Left renal cortex interstitium (tissue), 4 donors: ENCODE data around the gene APBB3. TPM values are rescaled to one million over a fixed set of nuclear protein-coding genes. Genes with fewer than 3 reads are reported as not detected.
"Not testable (repeated sequence)": the region's sequence is repeated elsewhere in the genome, so short reads cannot be mapped to it uniquely, and the experiment has no call there.

Experiments used
- DNase-seq, 4 donors: peaks; one replicate each; pipeline ENCODE4 v3.0.0-alpha.2; 2013; ENCODE audit warnings: low read depth in 4 of 4, low spot score in 2 of 4, missing footprints in 1 of 4
- polyA plus RNA-seq, 4 donors: library from polyadenylated mRNA; unstranded; fragments of 120-200 nt; gene quantifications; one replicate each; pipeline ENCODE4 v1.2.1, GENCODE V29; 2013; ENCODE audit not compliant: insufficient read length in 4 of 4

APBB3 gene
- polyA plus RNA-seq, 4 donors: 28.4 to 65.8 (median 41.3) TPM

GRCh38 chr5:140579188-140579747 lies 14.9 kb upstream of the APBB3 start:
- DNase-seq: not testable (repeated sequence)

- DNase-seq: no peak
Measured at GRCh38 chr5:140576776-140577201, 12.4 kb upstream of the APBB3 start.

GRCh38 chr5:140575309-140575708 lies 10.9 kb upstream of the APBB3 start:
- no peak for DNase-seq

- no peak for DNase-seq
Measured at GRCh38 chr5:140574165-140574564, 9.8 kb upstream of the APBB3 start.

- no peak for DNase-seq
Measured at GRCh38 chr5:140573683-140574082, 9.3 kb upstream of the APBB3 start.

GRCh38 chr5:140571105-140571504 lies 6.7 kb upstream of the APBB3 start:
- DNase-seq: no peak

GRCh38 chr5:140570488-140570887 lies 6.1 kb upstream of the APBB3 start:
- DNase-seq: no peak

- no peak for DNase-seq
Measured at GRCh38 chr5:140570058-140570457, 5.7 kb upstream of the APBB3 start.

GRCh38 chr5:140569197-140569596 lies 4.8 kb upstream of the APBB3 start:
- DNase-seq: no peak

GRCh38 chr5:140568443-140569063 lies 4.2 kb upstream of the APBB3 start:
- no peak for DNase-seq

- no peak for DNase-seq
Measured at GRCh38 chr5:140567871-140568270, 3.5 kb upstream of the APBB3 start.

GRCh38 chr5:140567136-140567818 lies 2.9 kb upstream of the APBB3 start:
- DNase-seq: no peak

GRCh38 chr5:140566665-140567064 lies 2.3 kb upstream of the APBB3 start:
- no peak for DNase-seq

GRCh38 chr5:140565780-140566095 lies 1.3 kb upstream of the APBB3 start:
- DNase-seq: no peak

GRCh38 chr5:140565024-140565779 lies 804 bp upstream of the APBB3 start:
- no peak for DNase-seq

- no peak for DNase-seq
Measured at GRCh38 chr5:140563596-140563995, 802 bp downstream of the APBB3 start.

- DNase-seq: no peak
Measured at GRCh38 chr5:140561753-140562523, 2.5 kb downstream of the APBB3 start.

GRCh38 chr5:140560227-140560626 lies 4.2 kb downstream of the APBB3 start:
- no peak for DNase-seq

- no peak for DNase-seq
Measured at GRCh38 chr5:140558542-140558941, 5.9 kb downstream of the APBB3 start.

GRCh38 chr5:140557965-140558364 lies 6.4 kb downstream of the APBB3 start:
- no peak for DNase-seq
